HG02759 (cell line): Measurements from ENCODE around the gene MICAL2.

Source experiments
- ATAC-seq: cut with Tn5 transposase; IDR thresholded peaks from one replicate; pipeline ENCODE4 v1.9.1; 2021; ENCODE audit warnings: mild to moderate bottlenecking, moderate library complexity; ENCODE audit not compliant: unreplicated experiment

The MICAL2 gene

DNA sequence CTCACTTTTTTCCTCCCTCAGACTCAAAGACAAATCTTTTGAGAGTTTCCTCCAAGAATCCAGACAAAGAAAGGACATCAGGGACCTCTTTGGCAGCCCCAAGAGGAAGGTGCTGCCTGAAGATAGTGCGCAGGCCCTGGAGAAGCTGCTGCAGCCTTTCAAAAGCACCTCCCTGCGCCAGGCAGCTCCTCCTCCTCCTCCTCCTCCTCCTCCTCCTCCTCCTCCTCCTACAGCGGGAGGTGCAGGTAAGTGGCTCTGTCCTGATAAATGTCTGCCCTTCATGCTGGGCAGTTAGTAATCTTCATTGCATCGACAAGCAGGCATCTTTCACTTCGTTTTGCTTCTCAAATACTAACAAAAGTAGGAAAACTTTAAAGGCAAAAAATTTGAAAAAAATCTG, 184.2 kb downstream of the MICAL2 start:
- ATAC-seq: no peak

DNA sequence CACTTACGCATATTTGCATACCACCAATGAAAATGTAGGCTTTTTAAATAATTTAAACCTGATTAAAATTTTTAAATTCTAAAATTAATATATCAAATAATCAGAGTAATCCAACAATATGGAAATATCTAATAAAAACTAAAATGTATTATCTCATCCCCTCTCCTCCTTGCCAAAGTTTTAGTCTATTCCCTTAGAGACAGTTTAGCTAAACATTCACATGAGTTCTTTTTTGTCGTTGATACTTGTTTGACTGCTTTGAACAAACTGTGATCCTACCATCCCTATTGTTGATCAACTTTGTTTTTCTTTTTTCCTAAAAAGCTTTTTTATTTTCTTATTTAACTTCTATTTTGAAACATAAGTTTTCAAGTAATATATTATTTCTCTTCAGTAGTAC, 185.6 kb downstream of the MICAL2 start:
- ATAC-seq: no peak

DNA sequence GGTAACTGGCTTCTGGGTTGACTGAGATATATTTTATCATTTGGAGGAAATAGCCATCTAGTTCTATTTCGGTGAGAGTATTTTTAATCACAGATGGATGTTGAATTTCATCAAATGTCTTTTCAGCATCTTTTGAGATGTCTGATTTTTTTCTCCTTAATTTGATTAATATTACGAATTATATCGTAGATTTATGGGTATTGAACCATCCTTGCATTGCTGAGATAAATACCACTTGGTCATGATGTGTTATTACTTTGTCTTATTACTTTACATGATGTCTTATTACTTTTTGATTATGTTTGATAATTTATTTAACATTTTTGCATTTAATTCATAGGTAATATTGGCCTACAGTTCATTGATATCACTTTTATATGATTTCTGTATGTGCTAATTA, 188.2 kb downstream of the MICAL2 start:
- no peak for ATAC-seq

GRCh38 chr11:12301379-12301778, 191.0 kb downstream of the MICAL2 start:
- no peak for ATAC-seq

DNA sequence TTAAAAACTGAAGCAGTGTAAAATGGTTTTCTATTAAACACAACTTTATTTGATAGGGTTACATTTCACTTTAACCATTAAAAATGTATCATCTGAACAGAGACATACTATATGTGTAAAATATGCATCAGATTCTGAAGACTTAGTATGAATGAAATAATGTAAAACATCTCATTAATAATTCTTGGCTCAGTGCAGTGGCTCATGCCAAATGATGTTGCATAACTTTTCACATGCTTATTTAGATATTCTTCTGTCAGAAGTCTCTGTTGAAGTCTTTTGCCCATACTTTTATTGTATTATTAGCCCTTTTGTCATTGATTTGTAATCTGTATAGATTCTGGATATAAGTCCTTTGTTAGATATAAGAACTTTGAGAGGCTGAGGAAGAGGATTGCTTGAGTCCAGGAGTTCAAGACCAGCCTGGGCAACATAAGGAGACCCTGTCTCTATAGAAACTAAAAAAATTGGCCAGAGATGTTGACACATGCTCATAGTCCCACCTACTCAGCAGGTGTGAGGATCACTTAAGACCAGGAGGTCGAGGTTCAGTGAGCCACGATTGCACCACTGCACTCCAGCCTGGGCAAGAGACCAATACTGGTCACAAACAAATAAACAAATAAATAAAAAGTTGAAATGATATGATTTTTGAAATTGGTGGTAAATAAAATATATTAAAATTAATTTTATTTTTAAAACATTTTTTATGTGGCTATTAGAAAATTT, 193.2 kb downstream of the MICAL2 start:
- ATAC-seq: no peak

- no peak for ATAC-seq
Observed at GRCh38 chr11:12306830-12307229, 196.4 kb downstream of the MICAL2 start.

GRCh38 chr11:12312132-12312531, 201.7 kb downstream of the MICAL2 start:
- no peak for ATAC-seq
